Retinal pigment epithelial cell (primary cell): ENCODE results near the gene STAM2.
A peak's percentile ranks its signal among the peaks of the same experiment; 100 is the strongest.

Source experiments
- DNase-seq: peaks from one replicate; pipeline ENCODE4 v3.0.0-alpha.2; 2010; ENCODE audit warnings: low read depth
- H3K4me3 ChIP-seq: 2 replicates; pipeline ENCODE4 v1.5.1; 2011; ENCODE audit warnings: mild to moderate bottlenecking, low read length, control low read depth, moderate library complexity
- CTCF ChIP-seq: conservative IDR thresholded peaks from 2 replicates; pipeline ENCODE4 v1.5.1; 2011; ENCODE audit warnings: low read depth, low read length, control low read depth, inconsistent platforms

STAM2 gene

GRCh38 chr2:152175368-152176112 lies at the start of gene STAM2:
TSS of gene STAM2 (minus strand) at chr2:152175763. CDS start at chr2:152175642, 121 bp downstream.
- peak within 1 kb of the TSS; percentile 93 for H3K4me3 ChIP-seq
- DNase-seq = peak; percentile 59
- peak; percentile 92 for TF ChIP-seq CTCF

- DNase-seq = no peak
- H3K4me3 ChIP-seq = no peak overlapping the region
- no peak for TF ChIP-seq CTCF
Observed at GRCh38 chr2:152223977-152224376, 48.4 kb upstream of the STAM2 start.

GRCh38 chr2:152222975-152223637 lies 47.5 kb upstream of the STAM2 start:
- peak overlapping the region; percentile 13 for H3K4me3 ChIP-seq
- TF ChIP-seq CTCF = no peak
- DNase-seq = peak; percentile 89

GRCh38 chr2:152221839-152222238 lies 46.3 kb upstream of the STAM2 start:
- no peak overlapping the region for H3K4me3 ChIP-seq
- no peak for DNase-seq
- TF ChIP-seq CTCF = no peak

GRCh38 chr2:152219077-152219828 lies 43.7 kb upstream of the STAM2 start:
- DNase-seq = no peak

GRCh38 chr2:152201466-152201830 lies 25.9 kb upstream of the STAM2 start:
- DNase-seq = no peak
- TF ChIP-seq CTCF = no peak
- no peak overlapping the region for H3K4me3 ChIP-seq

More at GRCh38 chr2:152219077-152219828, 43.7 kb upstream of the STAM2 start:
- H3K4me3 ChIP-seq = no peak overlapping the region
- no peak for TF ChIP-seq CTCF
